Esophagus squamous epithelium (tissue), 5 donors: ENCODE measurements around the gene DUSP10. TPM values are rescaled to one million over a fixed set of nuclear protein-coding genes. Genes with fewer than 3 reads are reported as not detected.
A peak's percentile ranks its signal among the peaks of the same experiment; 100 is the strongest.

Experiments
- DNase-seq: peaks from one replicate; lab custom pipeline; 2025; lab: John Stamatoyannopoulos, UW
- H3K27ac ChIP-seq, 4 donors: fragments of 200-600 bp; sonication (generic); one replicate each; pipeline ENCODE4 v1.5.1; 2016 to 2019; ENCODE audit warnings: mild to moderate bottlenecking in 1 of 4
- H3K27me3 ChIP-seq, 4 donors: fragments of 200-600 bp; sonication (generic); 1 replicate in 3 of 4; 2 replicates in 1 of 4; pipeline versions ENCODE4 v1.5.1 to v1.6.0; 2017 to 2021; ENCODE audit warnings: antibody characterized with exemption in 1 of 4
- H3K36me3 ChIP-seq, 3 donors: fragments of 200-600 bp; sonication (generic); one replicate each; pipeline ENCODE4 v1.5.1; 2016 to 2019
- H3K4me1 ChIP-seq, 3 donors: fragments of 200-600 bp; sonication (generic); one replicate each; pipeline ENCODE4 v1.5.1; 2017 to 2019
- H3K4me3 ChIP-seq, 4 donors: fragments of 200-600 bp; sonication (generic); 1 replicate in 3 of 4; 2 replicates in 1 of 4; pipeline ENCODE4 v1.5.1; 2016 to 2019; ENCODE audit warnings: mild to moderate bottlenecking in 2 of 4, moderate library complexity in 1 of 4
- H3K9me3 ChIP-seq, 3 donors: fragments of 200-600 bp; sonication (generic); one replicate each; pipeline ENCODE4 v1.5.1; 2016 to 2019
- CTCF ChIP-seq, 6 experiments: fragments of 450-650 bp in 4 of 6; fragments of 200-600 bp in 2 of 6; sonication (generic) in 2 of 6; IDR thresholded peaks; one replicate each; pipeline ENCODE4 v1.5.1; 2016 to 2019; ENCODE audit warnings: antibody characterized with exemption in 6 of 6, mild to moderate bottlenecking in 4 of 6, moderate library complexity in 4 of 6
- POLR2A ChIP-seq, 4 donors: fragments of 450-650 bp; IDR thresholded peaks; one replicate each; pipeline ENCODE4 v1.6.1; 2017; ENCODE audit warnings: antibody characterized with exemption in 4 of 4, mild to moderate bottlenecking in 4 of 4, moderate library complexity in 3 of 4
- WGBS, 2 donors: methylation state at CpG; one replicate each; pipeline ENCODE4 v1.1.5; 2018; 5-methylcytosine and 5-hydroxymethylcytosine counted together
- intact Hi-C: fragments of 100-400 bp; cut with DNase I; formaldehyde crosslinking; loops from one replicate; pipeline ENCODE4 v1.15.0; 2022
- total RNA-seq, 4 donors: library from RNA; depleted of rRNA; stranded (reverse); fragments of >200 nt; gene quantifications; one replicate each; pipeline ENCODE4 v1.1.0, GENCODE V29; 2016
- donor health status: DM: yes; HTN: yes; CAD: no.

DUSP10 gene
- total RNA-seq, 4 donors from 2014 or later, result 1.4 to 7.4 (median 4.9) TPM

- 80 to 81% methylated on average over 16 of the region's 16 CpGs for WGBS, 2 donors
- Histone ChIP-seq H3K4me3 (no peak overlapping the region), H3K36me3 (no peaks in the 10 kb centered on the region), H3K27me3 (no peaks in the 10 kb centered on the region), H3K4me1 (peaks cover 18 to 82% (median 34%) of the 10 kb centered on the region in 3 donors), H3K9me3 (no peaks in the 10 kb centered on the region), H3K27ac (peak overlapping the region in 3 of 4 donors; percentile 47 to 62 (median 62))
- DNase-seq, result no peak
- TF ChIP-seq POLR2A (IDR thresholded peaks at IDR 0.05) (no peak), CTCF (IDR thresholded peaks at IDR 0.05) (no peak)
- intact Hi-C loops, result no loop called here
Measured at GRCh38 chr1:221714227-221715152, 27.4 kb downstream of the DUSP10 start.

DNA sequence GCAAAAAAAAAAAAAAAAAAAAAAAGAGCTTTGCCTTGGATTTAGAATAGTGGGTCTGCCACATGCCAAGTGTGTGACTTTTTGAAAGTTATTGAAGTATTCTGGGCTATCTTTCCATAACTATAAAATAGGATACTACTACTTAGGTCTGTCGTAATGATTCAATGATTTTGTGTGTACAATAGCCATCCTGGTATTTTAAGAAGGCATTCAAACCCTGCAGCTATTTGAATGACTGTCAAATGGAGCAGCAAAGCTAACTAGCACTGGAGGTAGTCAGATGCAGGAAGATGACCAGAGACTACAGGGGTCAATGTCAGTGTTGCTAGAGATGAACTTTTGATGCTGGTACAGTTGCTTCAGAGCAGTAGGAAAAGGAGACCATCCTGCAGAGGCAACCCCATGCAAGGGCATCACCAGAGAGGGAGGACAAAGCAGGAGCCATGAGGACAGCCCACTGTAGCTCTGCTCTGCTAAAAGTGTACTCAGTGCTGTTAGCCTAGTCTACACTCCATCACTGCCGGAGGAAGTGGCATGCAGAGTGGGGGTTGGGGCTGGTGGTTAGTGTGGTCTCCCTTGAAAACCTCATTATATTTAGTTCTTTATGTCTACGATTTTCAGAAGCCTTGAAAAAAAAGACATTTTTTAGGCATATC is 29.0 kb downstream of the DUSP10 start:
- H3K36me3 ChIP-seq, result no peaks in the 10 kb centered on the region
- H3K9me3 ChIP-seq, result no peaks in the 10 kb centered on the region
- H3K4me3 ChIP-seq, result no peak overlapping the region
- TF ChIP-seq CTCF (IDR thresholded peaks at IDR 0.05) (no peak), POLR2A (IDR thresholded peaks at IDR 0.05) (peak in 1 of 4 donors; percentile 28)
- intact Hi-C loops, result no loop called here
- peak overlapping the region in 3 of 4 donors; percentile 58 to 60 (median 59) for H3K27ac ChIP-seq
- H3K27me3 ChIP-seq, result no peaks in the 10 kb centered on the region
- H3K4me1 ChIP-seq, result peaks cover 14 to 81% (median 18%) of the 10 kb centered on the region in 3 donors
- 59 to 60% methylated on average over 3 of the region's 3 CpGs for WGBS, 2 donors
- no peak for DNase-seq

DNA sequence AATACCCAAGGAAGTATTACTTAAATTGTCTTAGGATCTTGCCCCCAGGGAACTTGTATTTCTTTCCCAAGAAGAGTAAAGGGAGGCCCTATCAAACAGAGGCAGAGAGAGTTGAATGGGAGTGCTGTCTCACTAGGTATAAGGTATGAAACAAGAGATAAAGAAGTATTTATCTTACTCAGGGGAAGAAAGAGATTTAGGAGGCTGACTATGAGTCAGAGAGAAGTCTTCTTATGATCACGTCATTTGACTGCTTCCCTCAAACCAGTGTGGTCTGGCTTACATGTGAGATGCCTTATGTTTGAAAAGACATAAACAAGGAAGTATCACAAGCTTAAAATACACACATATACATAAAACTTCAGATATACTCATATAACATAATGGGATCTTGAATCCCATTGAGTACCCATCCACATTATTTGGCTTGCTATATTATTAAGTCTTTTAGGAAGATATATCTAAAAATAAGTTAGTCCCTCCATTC is 29.6 kb downstream of the DUSP10 start:
- Histone ChIP-seq H3K9me3 (no peaks in the 10 kb centered on the region), H3K36me3 (no peaks in the 10 kb centered on the region), H3K4me3 (no peak overlapping the region), H3K27me3 (no peaks in the 10 kb centered on the region), H3K4me1 (peaks cover 12 to 75% (median 14%) of the 10 kb centered on the region in 3 donors), H3K27ac (peak overlapping the region in 3 of 4 donors; percentile 59 to 65 (median 59))
- TF ChIP-seq CTCF (IDR thresholded peaks at IDR 0.05) (no peak), POLR2A (IDR thresholded peaks at IDR 0.05) (no peak)
- WGBS, 2 donors, result 16 to 27% methylated on average over 1 of the region's 1 CpG
- intact Hi-C loops, result no loop called here
- no peak for DNase-seq

- no peak for DNase-seq
- H3K4me3 ChIP-seq, result no peak overlapping the region
- no peaks in the 10 kb centered on the region for H3K9me3 ChIP-seq
- intact Hi-C loops, result no loop called here
- WGBS, 2 donors, result 80 to 88% methylated on average over 1 of the region's 1 CpG
- H3K27me3 ChIP-seq, result no peaks in the 10 kb centered on the region
- peaks cover 8 to 70% (median 12%) of the 10 kb centered on the region in 3 donors for H3K4me1 ChIP-seq
- H3K27ac ChIP-seq, result peak overlapping the region in 3 of 4 donors; percentile 59 to 65 (median 59)
- TF ChIP-seq POLR2A (IDR thresholded peaks at IDR 0.05) (no peak), CTCF (IDR thresholded peaks at IDR 0.05) (no peak)
- H3K36me3 ChIP-seq, result no peaks in the 10 kb centered on the region
Measured at GRCh38 chr1:221711656-221712055, 30.2 kb downstream of the DUSP10 start.
